ENCODE measurements around the gene FUNDC1. TPM values are rescaled to one million over a fixed set of nuclear protein-coding genes. Genes with fewer than 3 reads are reported as not detected.

Gene FUNDC1
- total RNA-seq, 1 experiment from 2014 or later: 20.9 TPM

- H3K4ac ChIP-seq (ENCODE audit: low read depth, low read length): no peak overlapping the region
- TF ChIP-seq, protein P1, sequence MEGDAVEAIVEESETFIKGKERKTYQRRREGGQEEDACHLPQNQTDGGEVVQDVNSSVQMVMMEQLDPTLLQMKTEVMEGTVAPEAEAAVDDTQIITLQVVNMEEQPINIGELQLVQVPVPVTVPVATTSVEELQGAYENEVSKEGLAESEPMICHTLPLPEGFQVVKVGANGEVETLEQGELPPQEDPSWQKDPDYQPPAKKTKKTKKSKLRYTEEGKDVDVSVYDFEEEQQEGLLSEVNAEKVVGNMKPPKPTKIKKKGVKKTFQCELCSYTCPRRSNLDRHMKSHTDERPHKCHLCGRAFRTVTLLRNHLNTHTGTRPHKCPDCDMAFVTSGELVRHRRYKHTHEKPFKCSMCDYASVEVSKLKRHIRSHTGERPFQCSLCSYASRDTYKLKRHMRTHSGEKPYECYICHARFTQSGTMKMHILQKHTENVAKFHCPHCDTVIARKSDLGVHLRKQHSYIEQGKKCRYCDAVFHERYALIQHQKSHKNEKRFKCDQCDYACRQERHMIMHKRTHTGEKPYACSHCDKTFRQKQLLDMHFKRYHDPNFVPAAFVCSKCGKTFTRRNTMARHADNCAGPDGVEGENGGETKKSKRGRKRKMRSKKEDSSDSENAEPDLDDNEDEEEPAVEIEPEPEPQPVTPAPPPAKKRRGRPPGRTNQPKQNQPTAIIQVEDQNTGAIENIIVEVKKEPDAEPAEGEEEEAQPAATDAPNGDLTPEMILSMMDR (conservative IDR thresholded peaks at IDR 0.05): no peak
Observed at GRCh38 chrX:44507292-44507691, 35.4 kb downstream of the FUNDC1 start.

More at GRCh38 chrX:44507292-44507691, 35.4 kb downstream of the FUNDC1 start:
- no CpG with 5 or more reads among the region's 2 CpGs for WGBS (ENCODE audit: extremely low coverage, insufficient read length, low lambda C conversion rate)
- Mint-ChIP-seq H3K9me3 (peaks cover 42 to 53% of the 10 kb centered on the region in 2 experiments), H3K4me3 (no peak overlapping the region; a peak in 1 of 5 replicates), H3K27me3 (ENCODE audit: low read depth) (no peaks in the 10 kb centered on the region), H3K4me1 (peaks cover 11 to 13% of the 10 kb centered on the region in 2 experiments), H3K27ac (peak overlapping the region in 2 of 3 experiments; percentile 23 to 49; a peak in 1 of 7 replicates), H3K36me3 (ENCODE audit: insufficient read depth in 1 of 3, low read depth in 3 of 3) (peaks cover 2 to 4% (median 3%) of the 10 kb centered on the region in 3 experiments; a peak in 6 of 7 replicates)
- Histone ChIP-seq H3K23me2 (ENCODE audit: insufficient read length, low read depth, low read length, poor library complexity, severe bottlenecking) (no peaks in the 10 kb centered on the region), H2BK120ac (ENCODE audit: low read depth, low read length, poor library complexity, severe bottlenecking) (no peak overlapping the region), H4K91ac (ENCODE audit: insufficient read length, low read depth, low read length) (no peak overlapping the region), H3K79me1 (ENCODE audit: insufficient read depth, low read depth, low read length, poor library complexity, severe bottlenecking) (no peaks in the 10 kb centered on the region), H3K79me2 (ENCODE audit: insufficient read depth, low read length) (no peaks in the 10 kb centered on the region), H4K20me1 (ENCODE audit: control insufficient read depth, insufficient read depth, insufficient read length) (no peaks in the 10 kb centered on the region), H2AFZ (ENCODE audit: low read length) (no peak overlapping the region), H3K27ac (ENCODE audit: insufficient read length, low read depth, low read length) (no peak overlapping the region), H3T11ph (ENCODE audit: low read length) (no peak overlapping the region), H3K27me3 (ENCODE audit: insufficient read depth, low read length) (no peaks in the 10 kb centered on the region), H2AK5ac (ENCODE audit: insufficient read length, low read length) (no peak overlapping the region), H3K14ac (ENCODE audit: insufficient read depth, low read length) (no peak overlapping the region), H3K4me1 (ENCODE audit: insufficient read depth, low read length) (no peaks in the 10 kb centered on the region; the same call in 1 of the 2 replicates), H3K4me2 (ENCODE audit: insufficient read depth, insufficient read length, low read length) (no peak overlapping the region), H2BK15ac (ENCODE audit: low read depth, low read length) (no peak overlapping the region), H3K18ac (ENCODE audit: insufficient read length, low read depth, low read length) (no peak overlapping the region), H2BK12ac (ENCODE audit: insufficient read length, low read depth, low read length) (no peak overlapping the region), H2BK5ac (ENCODE audit: insufficient read length, low read length) (no peak overlapping the region), H4K8ac (replicated peaks; ENCODE audit: insufficient read length, low read depth, low read length) (no peak overlapping the region), H3K23ac (ENCODE audit: insufficient read length, low read depth, low read length) (no peak overlapping the region), H3K56ac (ENCODE audit: insufficient read length, low read depth, low read length) (no peak overlapping the region), H3K9me3 (ENCODE audit: control insufficient read depth, low read depth, low read length) (peaks cover 26% of the 10 kb centered on the region), H4K5ac (ENCODE audit: insufficient read length, low read depth, low read length) (no peak overlapping the region), H2BK20ac (ENCODE audit: low read depth, low read length, poor library complexity, severe bottlenecking) (no peak overlapping the region), H3K9ac (ENCODE audit: extremely low read depth, insufficient read length, low read length) (no peak overlapping the region)
- DNase-seq: no peak
